ENCODE measurements around the gene ITCH.
A peak's percentile ranks its signal among the peaks of the same experiment; 100 is the strongest.
"Not testable (repeated sequence)": the region's sequence is repeated elsewhere in the genome, so short reads cannot be mapped to it uniquely, and the experiment has no call there.

Gene ITCH

DNA sequence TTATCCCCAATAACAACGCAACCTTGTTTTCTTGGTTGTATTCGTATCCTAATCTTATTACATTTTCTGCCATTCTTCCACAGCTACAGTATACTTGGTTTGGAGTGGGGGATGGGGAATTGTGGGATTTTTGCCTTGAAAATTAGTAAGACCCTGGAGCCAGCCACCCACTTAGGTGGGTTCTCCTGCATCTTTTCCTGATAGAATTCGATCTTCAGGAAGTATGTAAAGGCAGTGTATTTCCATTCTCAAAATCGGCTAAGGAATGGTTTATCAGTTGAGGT lies 1.1 kb downstream of the ITCH start:
- FAIRE-seq, result no peak
- no peak for DNase-seq (ENCODE audit: insufficient read length, low spot score)
- TF ChIP-seq POLR2A (IDR thresholded peaks at IDR 0.05; ENCODE audit: low read depth, low read length) (no peak), TAF1 (IDR thresholded peaks at IDR 0.05; ENCODE audit: low read depth, low read length) (no peak), SPI1 (IDR thresholded peaks at IDR 0.05; ENCODE audit: low read depth, low read length) (no peak), POU2F2 (IDR thresholded peaks at IDR 0.05; ENCODE audit: low read depth, low read length) (no peak), PAX5 (IDR thresholded peaks at IDR 0.05; ENCODE audit: insufficient read depth, low read length, severe bottlenecking) (no peak), POLR2AphosphoS5 (IDR thresholded peaks at IDR 0.05; ENCODE audit: low read depth, low read length) (no peak)

DNA sequence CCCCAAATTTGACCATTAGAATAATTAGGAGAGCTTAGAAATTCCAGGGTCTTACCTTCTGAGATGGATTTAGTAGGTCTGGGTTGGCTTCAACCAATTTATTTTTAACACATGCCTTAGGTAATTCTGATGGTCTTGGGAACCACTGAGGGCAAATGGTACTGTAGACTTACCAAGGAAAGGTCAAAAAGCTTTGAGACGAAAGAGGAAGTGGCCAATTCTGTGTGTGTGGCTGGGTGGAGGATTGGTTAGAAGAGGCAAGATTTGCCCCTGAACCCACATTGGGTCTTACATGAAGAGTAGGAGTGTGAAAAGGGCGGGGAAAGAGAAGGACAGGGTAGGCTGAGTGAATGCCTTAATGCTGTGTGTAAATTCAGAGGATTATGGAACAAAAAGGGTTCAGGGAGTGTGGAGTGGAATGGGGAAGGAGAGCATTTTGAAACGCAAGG lies 2.7 kb downstream of the ITCH start:
- DNase-seq (ENCODE audit: insufficient read length, low spot score), result peak; percentile 51
- peak; percentile 77 for FAIRE-seq
- TF ChIP-seq POU2F2 (IDR thresholded peaks at IDR 0.05; ENCODE audit: low read depth, low read length), result no peak
- no peak for TF ChIP-seq POLR2A (IDR thresholded peaks at IDR 0.05; ENCODE audit: low read depth, low read length)
- TF ChIP-seq SPI1 (IDR thresholded peaks at IDR 0.05; ENCODE audit: low read depth, low read length), result peak; percentile 99
- no peak for TF ChIP-seq TAF1 (IDR thresholded peaks at IDR 0.05; ENCODE audit: low read depth, low read length)
- TF ChIP-seq PAX5 (IDR thresholded peaks at IDR 0.05; ENCODE audit: insufficient read depth, low read length, severe bottlenecking), result no peak
- TF ChIP-seq POLR2AphosphoS5 (IDR thresholded peaks at IDR 0.05; ENCODE audit: low read depth, low read length), result no peak

DNA sequence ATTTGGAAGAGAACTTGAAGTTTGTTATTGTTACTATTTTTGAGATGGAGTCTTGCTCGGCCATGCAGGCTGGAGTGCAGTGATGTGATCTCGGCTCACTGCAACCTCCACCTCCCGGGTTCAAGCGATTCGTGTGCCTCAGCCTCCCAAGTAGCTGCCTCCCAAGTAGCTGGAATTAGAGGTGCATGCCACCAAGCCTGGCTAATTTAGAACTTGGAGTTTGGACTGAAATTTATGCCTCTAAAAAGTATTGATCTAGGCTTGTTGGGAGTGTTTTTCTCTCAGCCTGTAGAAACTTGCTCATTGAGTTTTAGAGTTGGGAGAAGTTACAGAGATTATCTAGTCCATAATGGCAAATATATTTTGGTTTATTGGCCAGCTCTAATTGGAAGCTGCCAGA lies 4.1 kb downstream of the ITCH start:
- no peak for DNase-seq (ENCODE audit: insufficient read length, low spot score)
- TF ChIP-seq PAX5 (IDR thresholded peaks at IDR 0.05; ENCODE audit: insufficient read depth, low read length, severe bottlenecking) (no peak), SPI1 (IDR thresholded peaks at IDR 0.05; ENCODE audit: low read depth, low read length) (no peak), POLR2AphosphoS5 (IDR thresholded peaks at IDR 0.05; ENCODE audit: low read depth, low read length) (no peak), POU2F2 (IDR thresholded peaks at IDR 0.05; ENCODE audit: low read depth, low read length) (no peak), POLR2A (IDR thresholded peaks at IDR 0.05; ENCODE audit: low read depth, low read length) (no peak)
- FAIRE-seq, result no peak

DNA sequence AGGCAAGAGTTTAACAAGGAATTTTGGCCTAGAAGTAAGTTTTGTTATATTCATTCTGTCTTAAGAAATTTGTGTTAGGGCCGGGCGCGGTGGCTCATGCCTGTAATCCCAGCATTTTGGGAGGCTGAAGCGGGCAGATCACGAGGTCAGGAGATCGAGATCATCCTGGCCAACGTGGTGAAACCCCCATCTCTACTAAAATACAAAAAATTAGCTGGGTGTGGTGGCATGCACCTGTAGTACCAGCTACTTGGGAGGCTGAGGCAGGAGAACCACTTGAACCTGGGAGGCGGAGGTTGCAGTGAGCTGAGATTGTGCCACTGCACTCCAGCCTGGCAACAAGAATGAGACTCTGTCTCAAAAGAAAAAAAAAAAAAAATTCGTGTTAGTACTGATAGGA lies 4.8 kb downstream of the ITCH start:
- DNase-seq (ENCODE audit: insufficient read length, low spot score); FAIRE-seq: not testable (repeated sequence)

DNA sequence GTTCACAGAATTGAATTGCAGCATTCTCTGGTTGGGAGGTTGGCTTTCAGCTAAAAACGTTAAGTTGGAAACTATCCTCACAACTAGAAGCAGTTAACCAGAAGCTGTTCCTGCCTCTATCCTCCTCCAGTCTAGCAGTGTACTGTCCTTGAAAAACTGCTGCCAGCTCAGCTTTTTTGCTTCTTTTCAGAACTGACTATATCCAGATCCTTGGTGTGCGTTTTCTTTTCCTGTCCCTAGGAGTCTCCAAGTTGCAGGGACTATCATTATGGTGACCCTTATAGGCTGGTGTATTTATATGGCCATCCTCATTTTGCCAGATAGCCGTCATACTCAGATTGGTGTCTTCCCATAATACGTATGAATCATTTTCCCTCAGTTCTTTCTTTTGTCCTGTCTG lies 5.5 kb downstream of the ITCH start:
- TF ChIP-seq POLR2AphosphoS5 (IDR thresholded peaks at IDR 0.05; ENCODE audit: low read depth, low read length) (no peak), POLR2A (IDR thresholded peaks at IDR 0.05; ENCODE audit: low read depth, low read length) (no peak), PAX5 (IDR thresholded peaks at IDR 0.05; ENCODE audit: insufficient read depth, low read length, severe bottlenecking) (no peak), TAF1 (IDR thresholded peaks at IDR 0.05; ENCODE audit: low read depth, low read length) (no peak), SPI1 (IDR thresholded peaks at IDR 0.05; ENCODE audit: low read depth, low read length) (no peak)
- DNase-seq (ENCODE audit: insufficient read length, low spot score), result no peak
- no peak for FAIRE-seq

DNA sequence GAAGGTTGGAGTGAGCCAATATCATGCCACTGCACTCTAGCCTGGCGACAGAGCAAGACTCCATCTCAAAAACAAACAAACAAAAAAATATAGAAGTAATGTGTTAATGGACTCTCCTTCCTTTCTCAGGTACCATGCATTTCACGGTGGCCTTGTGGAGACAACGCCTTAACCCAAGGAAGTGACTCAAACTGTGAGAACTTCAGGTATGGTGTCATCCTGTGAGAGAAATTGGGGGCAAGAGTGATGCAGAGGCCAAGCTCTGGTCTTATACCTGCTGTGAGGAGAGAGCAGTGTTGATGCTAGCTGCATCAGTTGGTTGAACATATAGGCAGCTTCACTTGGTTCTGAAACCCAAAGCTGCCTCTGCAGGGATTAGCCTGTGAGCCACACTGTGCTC lies 6.2 kb downstream of the ITCH start:
- TF ChIP-seq POU2F2 (IDR thresholded peaks at IDR 0.05; ENCODE audit: low read depth, low read length) (no peak), TAF1 (IDR thresholded peaks at IDR 0.05; ENCODE audit: low read depth, low read length) (no peak), PAX5 (IDR thresholded peaks at IDR 0.05; ENCODE audit: insufficient read depth, low read length, severe bottlenecking) (no peak), POLR2A (IDR thresholded peaks at IDR 0.05; ENCODE audit: low read depth, low read length) (no peak), POLR2AphosphoS5 (IDR thresholded peaks at IDR 0.05; ENCODE audit: low read depth, low read length) (no peak), SPI1 (IDR thresholded peaks at IDR 0.05; ENCODE audit: low read depth, low read length) (no peak)
- FAIRE-seq (no peak), DNase-seq (ENCODE audit: insufficient read length, low spot score) (no peak)

DNA sequence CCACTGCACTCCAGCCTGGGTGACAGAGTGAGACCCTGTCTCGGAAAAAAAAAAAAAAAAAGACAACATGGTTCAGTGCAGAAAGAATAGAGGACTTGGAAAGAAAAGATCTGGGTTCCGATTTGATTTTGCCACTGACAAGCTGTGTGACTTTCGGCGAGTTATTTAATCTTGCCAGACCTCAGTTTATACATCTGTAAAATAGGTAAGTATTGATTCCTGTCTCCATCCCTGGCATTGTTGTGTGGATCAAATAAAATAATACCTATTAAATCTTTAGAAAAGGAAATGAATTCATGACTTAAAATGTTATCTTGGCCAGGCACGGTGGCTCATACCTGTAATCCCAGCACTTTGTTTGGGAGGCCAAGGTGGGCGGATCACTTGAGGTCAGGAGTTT lies 7.0 kb downstream of the ITCH start:
- DNase-seq (ENCODE audit: insufficient read length, low spot score), result no peak
- no peak for TF ChIP-seq TAF1 (IDR thresholded peaks at IDR 0.05; ENCODE audit: low read depth, low read length)
- TF ChIP-seq SPI1 (IDR thresholded peaks at IDR 0.05; ENCODE audit: low read depth, low read length), result no peak
- TF ChIP-seq POU2F2 (IDR thresholded peaks at IDR 0.05; ENCODE audit: low read depth, low read length), result no peak
- TF ChIP-seq PAX5 (IDR thresholded peaks at IDR 0.05; ENCODE audit: insufficient read depth, low read length, severe bottlenecking), result no peak
- TF ChIP-seq POLR2A (IDR thresholded peaks at IDR 0.05; ENCODE audit: low read depth, low read length), result no peak
- no peak for TF ChIP-seq POLR2AphosphoS5 (IDR thresholded peaks at IDR 0.05; ENCODE audit: low read depth, low read length)
- FAIRE-seq, result no peak

DNA sequence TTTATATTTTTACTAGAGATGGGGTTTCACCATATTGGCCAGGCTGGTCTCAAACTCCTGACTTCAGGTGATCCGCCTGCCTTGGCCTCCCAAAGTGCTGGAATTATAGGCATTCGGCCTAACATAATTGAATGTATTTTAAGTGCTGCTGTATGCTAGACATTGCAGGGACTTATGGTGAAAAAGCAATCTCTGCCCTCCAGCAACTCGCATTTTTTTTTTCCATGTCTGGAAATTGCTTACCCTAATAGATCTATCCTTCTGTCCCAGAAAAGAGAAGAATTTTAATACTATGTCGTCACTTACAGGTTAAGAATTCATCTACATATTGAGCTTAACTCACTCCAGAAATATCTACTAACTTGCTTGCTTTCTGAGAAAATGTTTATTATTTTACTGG lies 10.4 kb downstream of the ITCH start:
- DNase-seq (ENCODE audit: insufficient read length, low spot score) (no peak), FAIRE-seq (no peak)
- TF ChIP-seq TAF1 (IDR thresholded peaks at IDR 0.05; ENCODE audit: low read depth, low read length), result no peak
- TF ChIP-seq SPI1 (IDR thresholded peaks at IDR 0.05; ENCODE audit: low read depth, low read length), result no peak
- TF ChIP-seq POLR2AphosphoS5 (IDR thresholded peaks at IDR 0.05; ENCODE audit: low read depth, low read length), result no peak
- TF ChIP-seq PAX5 (IDR thresholded peaks at IDR 0.05; ENCODE audit: insufficient read depth, low read length, severe bottlenecking), result no peak
- TF ChIP-seq POLR2A (IDR thresholded peaks at IDR 0.05; ENCODE audit: low read depth, low read length), result no peak
- no peak for TF ChIP-seq POU2F2 (IDR thresholded peaks at IDR 0.05; ENCODE audit: low read depth, low read length)

DNA sequence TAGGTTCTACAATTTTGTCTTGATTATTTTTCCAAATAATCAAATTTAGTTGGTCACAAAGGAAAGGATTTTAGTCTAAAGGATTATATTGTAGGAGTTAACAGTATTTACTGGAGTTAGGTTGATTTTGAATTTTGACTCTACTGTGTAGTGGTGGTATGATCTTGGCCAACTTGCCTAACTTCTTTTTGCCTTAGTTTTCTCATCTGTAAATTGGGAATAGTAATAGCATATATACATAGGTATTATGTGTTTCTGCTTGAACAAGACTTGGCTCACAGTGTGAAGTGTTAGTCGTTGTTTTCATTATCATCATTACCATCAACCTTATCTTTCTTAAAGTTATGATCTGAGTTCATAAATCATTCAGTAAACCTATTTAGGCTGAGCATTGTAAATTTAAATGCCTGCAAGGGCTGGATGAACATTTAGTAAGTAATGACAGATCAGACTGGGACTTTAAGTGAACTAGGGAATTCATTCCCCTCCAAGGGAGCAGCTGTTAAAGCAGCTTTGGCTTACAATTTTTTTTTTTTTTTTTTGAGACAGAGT lies 11.2 kb downstream of the ITCH start:
- no peak for FAIRE-seq
- TF ChIP-seq SPI1 (IDR thresholded peaks at IDR 0.05; ENCODE audit: low read depth, low read length) (no peak), PAX5 (IDR thresholded peaks at IDR 0.05; ENCODE audit: insufficient read depth, low read length, severe bottlenecking) (no peak), POU2F2 (IDR thresholded peaks at IDR 0.05; ENCODE audit: low read depth, low read length) (no peak), TAF1 (IDR thresholded peaks at IDR 0.05; ENCODE audit: low read depth, low read length) (no peak), POLR2A (IDR thresholded peaks at IDR 0.05; ENCODE audit: low read depth, low read length) (no peak), POLR2AphosphoS5 (IDR thresholded peaks at IDR 0.05; ENCODE audit: low read depth, low read length) (no peak)

DNA sequence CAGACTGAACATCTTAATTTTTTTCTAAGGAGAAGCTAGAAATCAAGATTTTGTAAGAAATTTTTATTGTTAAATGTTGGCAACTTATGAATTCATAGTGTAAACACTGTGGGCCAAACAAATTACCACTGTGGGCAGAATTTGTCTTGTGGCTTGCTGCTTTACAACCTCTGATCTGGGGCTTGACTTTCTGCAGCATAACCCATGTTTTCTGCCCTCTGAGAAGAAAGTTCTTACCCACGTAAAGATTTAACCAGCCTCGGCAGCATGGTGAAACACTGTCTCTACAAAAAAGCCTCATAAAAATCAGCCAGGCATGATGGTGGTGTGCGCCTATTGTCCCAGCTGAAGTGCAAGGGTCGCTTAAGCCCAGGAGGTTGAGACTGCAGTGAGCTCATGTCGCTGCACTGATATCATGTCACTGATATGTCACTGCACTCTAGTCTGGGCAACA lies 12.9 kb downstream of the ITCH start:
- FAIRE-seq, result no peak
- TF ChIP-seq TAF1 (IDR thresholded peaks at IDR 0.05; ENCODE audit: low read depth, low read length) (no peak), POU2F2 (IDR thresholded peaks at IDR 0.05; ENCODE audit: low read depth, low read length) (no peak), POLR2AphosphoS5 (IDR thresholded peaks at IDR 0.05; ENCODE audit: low read depth, low read length) (no peak), SPI1 (IDR thresholded peaks at IDR 0.05; ENCODE audit: low read depth, low read length) (no peak), POLR2A (IDR thresholded peaks at IDR 0.05; ENCODE audit: low read depth, low read length) (no peak), PAX5 (IDR thresholded peaks at IDR 0.05; ENCODE audit: insufficient read depth, low read length, severe bottlenecking) (no peak)
- DNase-seq (ENCODE audit: insufficient read length, low spot score), result no peak

More for the DNA sequence above, 11.2 kb downstream of the ITCH start:
- no peak for DNase-seq (ENCODE audit: insufficient read length, low spot score)

Data from GM12891 (cell line).